ENCODE results near the gene PRELID3B. TPM values are rescaled to one million over a fixed set of nuclear protein-coding genes. Genes with fewer than 3 reads are reported as not detected.

PRELID3B gene
- total and polyA plus RNA-seq, 2 of the 13 experiments (the other 11 are each of a cell fraction or from before 2014, with no cell fraction given) = 23.3 to 42.6 TPM

GRCh38 chr20:59042151-59042795 is at the start of gene PRELID3B (continued):
- TF ChIP-seq ZBTB38 (CRISPR knock-in tag; IDR thresholded peaks at IDR 0.05) (no peak), HMG20A (CRISPR knock-in tag; IDR thresholded peaks at IDR 0.05; ENCODE audit: borderline replicate concordance) (no peak), ZNF672 (CRISPR knock-in tag; IDR thresholded peaks at IDR 0.05) (no peak), SAFB2 (CRISPR knock-in tag; IDR thresholded peaks at IDR 0.05; ENCODE audit: borderline replicate concordance, low read depth) (no peak), ZNF574 (CRISPR knock-in tag; IDR thresholded peaks at IDR 0.05) (peak; percentile 75), ZNF501 (CRISPR knock-in tag; IDR thresholded peaks at IDR 0.05) (peak; percentile 59; the same call in 1 of the 2 replicates), PHF5A (CRISPR knock-in tag; IDR thresholded peaks at IDR 0.05; ENCODE audit: low read depth, unreplicated experiment) (no peak), RARA (CRISPR knock-in tag; IDR thresholded peaks at IDR 0.05) (peak; percentile 71), MLLT10 (CRISPR knock-in tag; IDR thresholded peaks at IDR 0.05) (no peak), ARNT2 (CRISPR knock-in tag; IDR thresholded peaks at IDR 0.05; ENCODE audit: low read depth) (peak; percentile 54; the same call in 1 of the 2 replicates), NR2F2 (IDR thresholded peaks at IDR 0.05; ENCODE audit: borderline replicate concordance, low read depth) (no peak), ATAD3A (CRISPR knock-in tag; IDR thresholded peaks at IDR 0.05) (no peak), ZBTB7A (CRISPR knock-in tag; IDR thresholded peaks at IDR 0.05) (no peak)
- TF ChIP-seq, protein P1, sequence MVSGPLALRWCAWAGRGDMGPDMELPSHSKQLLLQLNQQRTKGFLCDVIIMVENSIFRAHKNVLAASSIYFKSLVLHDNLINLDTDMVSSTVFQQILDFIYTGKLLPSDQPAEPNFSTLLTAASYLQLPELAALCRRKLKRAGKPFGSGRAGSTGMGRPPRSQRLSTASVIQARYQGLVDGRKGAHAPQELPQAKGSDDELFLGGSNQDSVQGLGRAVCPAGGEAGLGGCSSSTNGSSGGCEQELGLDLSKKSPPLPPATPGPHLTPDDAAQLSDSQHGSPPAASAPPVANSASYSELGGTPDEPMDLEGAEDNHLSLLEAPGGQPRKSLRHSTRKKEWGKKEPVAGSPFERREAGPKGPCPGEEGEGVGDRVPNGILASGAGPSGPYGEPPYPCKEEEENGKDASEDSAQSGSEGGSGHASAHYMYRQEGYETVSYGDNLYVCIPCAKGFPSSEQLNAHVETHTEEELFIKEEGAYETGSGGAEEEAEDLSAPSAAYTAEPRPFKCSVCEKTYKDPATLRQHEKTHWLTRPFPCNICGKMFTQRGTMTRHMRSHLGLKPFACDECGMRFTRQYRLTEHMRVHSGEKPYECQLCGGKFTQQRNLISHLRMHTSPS (CRISPR knock-in tag; IDR thresholded peaks at IDR 0.05; ENCODE audit: low read depth) = peak; percentile 45; the same call in 1 of the 2 replicates
- TF ChIP-seq, protein P2, sequence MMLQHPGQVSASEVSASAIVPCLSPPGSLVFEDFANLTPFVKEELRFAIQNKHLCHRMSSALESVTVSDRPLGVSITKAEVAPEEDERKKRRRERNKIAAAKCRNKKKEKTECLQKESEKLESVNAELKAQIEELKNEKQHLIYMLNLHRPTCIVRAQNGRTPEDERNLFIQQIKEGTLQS (CRISPR knock-in tag; IDR thresholded peaks at IDR 0.05) = 0 out of 2 replicates have a peak, but pooled peaks have one; percentile 27
- TF ChIP-seq, protein P3, sequence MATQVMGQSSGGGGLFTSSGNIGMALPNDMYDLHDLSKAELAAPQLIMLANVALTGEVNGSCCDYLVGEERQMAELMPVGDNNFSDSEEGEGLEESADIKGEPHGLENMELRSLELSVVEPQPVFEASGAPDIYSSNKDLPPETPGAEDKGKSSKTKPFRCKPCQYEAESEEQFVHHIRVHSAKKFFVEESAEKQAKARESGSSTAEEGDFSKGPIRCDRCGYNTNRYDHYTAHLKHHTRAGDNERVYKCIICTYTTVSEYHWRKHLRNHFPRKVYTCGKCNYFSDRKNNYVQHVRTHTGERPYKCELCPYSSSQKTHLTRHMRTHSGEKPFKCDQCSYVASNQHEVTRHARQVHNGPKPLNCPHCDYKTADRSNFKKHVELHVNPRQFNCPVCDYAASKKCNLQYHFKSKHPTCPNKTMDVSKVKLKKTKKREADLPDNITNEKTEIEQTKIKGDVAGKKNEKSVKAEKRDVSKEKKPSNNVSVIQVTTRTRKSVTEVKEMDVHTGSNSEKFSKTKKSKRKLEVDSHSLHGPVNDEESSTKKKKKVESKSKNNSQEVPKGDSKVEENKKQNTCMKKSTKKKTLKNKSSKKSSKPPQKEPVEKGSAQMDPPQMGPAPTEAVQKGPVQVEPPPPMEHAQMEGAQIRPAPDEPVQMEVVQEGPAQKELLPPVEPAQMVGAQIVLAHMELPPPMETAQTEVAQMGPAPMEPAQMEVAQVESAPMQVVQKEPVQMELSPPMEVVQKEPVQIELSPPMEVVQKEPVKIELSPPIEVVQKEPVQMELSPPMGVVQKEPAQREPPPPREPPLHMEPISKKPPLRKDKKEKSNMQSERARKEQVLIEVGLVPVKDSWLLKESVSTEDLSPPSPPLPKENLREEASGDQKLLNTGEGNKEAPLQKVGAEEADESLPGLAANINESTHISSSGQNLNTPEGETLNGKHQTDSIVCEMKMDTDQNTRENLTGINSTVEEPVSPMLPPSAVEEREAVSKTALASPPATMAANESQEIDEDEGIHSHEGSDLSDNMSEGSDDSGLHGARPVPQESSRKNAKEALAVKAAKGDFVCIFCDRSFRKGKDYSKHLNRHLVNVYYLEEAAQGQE (IDR thresholded peaks at IDR 0.05; ENCODE audit: borderline replicate concordance in 1 of 2, low read depth in 1 of 2, low read length in 2 of 2) = no peak
- TF ChIP-seq, protein P4, sequence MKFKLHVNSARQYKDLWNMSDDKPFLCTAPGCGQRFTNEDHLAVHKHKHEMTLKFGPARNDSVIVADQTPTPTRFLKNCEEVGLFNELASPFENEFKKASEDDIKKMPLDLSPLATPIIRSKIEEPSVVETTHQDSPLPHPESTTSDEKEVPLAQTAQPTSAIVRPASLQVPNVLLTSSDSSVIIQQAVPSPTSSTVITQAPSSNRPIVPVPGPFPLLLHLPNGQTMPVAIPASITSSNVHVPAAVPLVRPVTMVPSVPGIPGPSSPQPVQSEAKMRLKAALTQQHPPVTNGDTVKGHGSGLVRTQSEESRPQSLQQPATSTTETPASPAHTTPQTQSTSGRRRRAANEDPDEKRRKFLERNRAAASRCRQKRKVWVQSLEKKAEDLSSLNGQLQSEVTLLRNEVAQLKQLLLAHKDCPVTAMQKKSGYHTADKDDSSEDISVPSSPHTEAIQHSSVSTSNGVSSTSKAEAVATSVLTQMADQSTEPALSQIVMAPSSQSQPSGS (CRISPR knock-in tag; IDR thresholded peaks at IDR 0.05) = 0 out of 2 replicates have a peak, but pooled peaks have one; percentile 17
- TF ChIP-seq, protein P5, sequence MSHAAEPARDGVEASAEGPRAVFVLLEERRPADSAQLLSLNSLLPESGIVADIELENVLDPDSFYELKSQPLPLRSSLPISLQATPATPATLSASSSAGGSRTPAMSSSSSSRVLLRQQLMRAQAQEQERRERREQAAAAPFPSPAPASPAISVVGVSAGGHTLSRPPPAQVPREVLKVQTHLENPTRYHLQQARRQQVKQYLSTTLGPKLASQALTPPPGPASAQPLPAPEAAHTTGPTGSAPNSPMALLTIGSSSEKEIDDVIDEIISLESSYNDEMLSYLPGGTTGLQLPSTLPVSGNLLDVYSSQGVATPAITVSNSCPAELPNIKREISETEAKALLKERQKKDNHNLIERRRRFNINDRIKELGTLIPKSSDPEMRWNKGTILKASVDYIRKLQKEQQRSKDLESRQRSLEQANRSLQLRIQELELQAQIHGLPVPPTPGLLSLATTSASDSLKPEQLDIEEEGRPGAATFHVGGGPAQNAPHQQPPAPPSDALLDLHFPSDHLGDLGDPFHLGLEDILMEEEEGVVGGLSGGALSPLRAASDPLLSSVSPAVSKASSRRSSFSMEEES (CRISPR knock-in tag; IDR thresholded peaks at IDR 0.05) = no peak; the same call in 1 of the 2 replicates

Data from HepG2 (cell line).